Measurements from ENCODE around the gene PPP1R14C. TPM values are rescaled to one million over a fixed set of nuclear protein-coding genes. Genes with fewer than 3 reads are reported as not detected.

Gene PPP1R14C
- total RNA-seq, 1 experiment from 2014 or later, result not detected

GRCh38 chr6:150138638-150139037 lies 4.2 kb upstream of the PPP1R14C start:
- DNase-seq (ENCODE audit: low spot score), result no peak

DNA sequence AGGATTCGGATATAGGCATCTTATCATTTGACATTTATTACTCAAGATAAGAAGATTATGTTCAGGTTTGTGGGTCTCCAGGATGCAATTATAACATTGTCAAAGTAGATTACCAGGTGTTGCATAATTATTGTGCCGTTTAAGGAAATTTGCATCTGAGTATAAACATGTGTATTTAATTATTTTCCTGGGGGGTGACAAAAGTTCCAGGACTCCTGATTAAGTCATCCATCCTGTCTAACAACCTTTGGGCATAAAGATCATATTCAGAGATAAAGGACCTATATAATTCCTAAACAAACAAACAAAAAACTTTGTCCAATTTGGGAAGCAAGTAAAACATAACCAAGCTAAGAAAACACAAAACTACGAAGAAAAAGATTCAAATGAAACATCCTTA lies 3.3 kb upstream of the PPP1R14C start:
- no peak for DNase-seq (ENCODE audit: low spot score)

DNA sequence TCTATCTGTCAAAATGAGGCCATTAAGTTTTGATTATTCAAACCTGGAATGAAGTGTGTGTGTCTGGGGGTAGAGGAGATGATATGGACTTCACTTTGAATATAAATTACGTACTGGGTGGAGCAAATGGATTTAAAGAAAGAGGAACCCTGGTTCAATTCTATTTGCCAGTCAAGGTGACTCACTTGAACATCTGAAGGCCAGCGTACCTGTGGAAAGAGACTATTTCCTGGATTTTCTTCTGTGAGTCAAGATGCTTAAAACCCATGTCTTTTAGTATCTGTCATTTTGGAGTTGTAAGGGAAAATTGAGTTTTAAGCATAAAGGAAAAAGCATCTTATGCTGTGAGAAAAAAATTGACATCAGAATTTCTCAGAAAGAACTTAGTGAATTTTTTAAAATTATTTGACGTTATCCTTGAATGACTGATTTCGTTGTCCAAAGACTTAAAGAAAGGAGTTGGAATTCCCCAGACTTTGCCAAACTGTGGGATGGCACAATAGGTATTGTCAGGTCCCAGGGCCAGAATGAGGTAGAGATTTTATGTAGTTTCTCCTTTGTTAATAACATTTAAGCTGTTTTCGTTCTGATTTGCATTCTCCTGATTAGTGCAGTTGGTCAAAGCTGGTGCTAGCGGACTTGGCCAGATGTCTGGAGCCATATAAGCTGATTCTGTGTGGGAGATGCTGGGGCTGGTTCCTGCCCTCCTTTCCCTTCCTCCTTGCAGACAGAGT lies 2.4 kb upstream of the PPP1R14C start:
- no peak for DNase-seq (ENCODE audit: low spot score)

DNA sequence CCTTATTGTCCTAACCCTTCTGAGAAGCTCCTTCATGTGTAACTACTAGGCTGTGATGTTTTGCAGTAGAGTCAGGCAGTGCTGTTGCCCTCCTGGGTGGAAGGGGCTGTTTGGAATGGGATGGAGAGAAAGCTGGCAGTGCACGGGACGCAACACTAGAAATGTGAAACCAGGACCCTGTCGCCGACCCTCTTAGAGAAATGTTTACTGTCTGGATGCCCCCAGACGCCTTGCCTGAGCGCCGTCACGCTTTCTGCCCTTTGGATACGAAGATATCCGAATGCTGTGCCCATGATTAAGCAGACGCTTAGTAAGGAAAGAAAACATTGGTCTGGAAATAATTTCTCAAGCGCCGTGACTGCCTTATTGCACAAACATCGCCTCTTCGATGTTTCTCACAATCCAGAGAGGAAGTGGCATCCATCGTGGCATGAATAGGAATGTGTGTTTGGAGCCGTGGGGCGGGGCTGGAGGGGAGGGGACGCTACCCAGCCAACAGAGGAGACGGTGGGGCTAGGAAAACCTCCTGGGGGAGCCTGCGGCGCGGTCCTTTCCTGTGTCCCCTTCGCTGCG lies 661 bp upstream of the PPP1R14C start:
- DNase-seq (ENCODE audit: low spot score), result peak; percentile 16

- no peak for DNase-seq (ENCODE audit: low spot score)
Measured at GRCh38 chr6:150143516-150144293, 861 bp downstream of the PPP1R14C start.

- no peak for DNase-seq (ENCODE audit: low spot score)
Measured at GRCh38 chr6:150144294-150144868, 1.5 kb downstream of the PPP1R14C start.

GRCh38 chr6:150145427-150145826 lies 2.6 kb downstream of the PPP1R14C start:
- no peak for DNase-seq (ENCODE audit: low spot score)

- no peak for DNase-seq (ENCODE audit: low spot score)
Measured at GRCh38 chr6:150145830-150146229, 3.0 kb downstream of the PPP1R14C start.

DNA sequence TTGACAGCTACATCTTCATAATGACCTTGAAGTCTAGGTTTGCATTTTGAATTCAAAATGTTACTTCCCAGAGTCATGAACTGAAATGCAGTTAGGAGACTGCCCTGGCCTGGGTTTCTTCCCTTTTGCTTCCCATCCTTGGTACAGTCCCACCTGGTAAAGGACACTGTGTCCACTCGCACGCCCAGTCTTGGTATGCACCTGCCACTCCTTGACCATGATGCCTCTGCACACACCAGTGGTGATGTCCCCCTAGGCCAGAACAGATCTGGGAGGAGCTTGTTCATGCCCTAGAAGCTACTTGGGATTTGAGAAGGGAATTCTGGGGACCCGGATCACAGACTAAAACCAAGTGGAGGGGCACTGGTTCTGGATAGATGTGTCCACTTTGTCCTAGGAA lies 3.6 kb downstream of the PPP1R14C start:
- no peak for DNase-seq (ENCODE audit: low spot score)

- DNase-seq (ENCODE audit: low spot score), result no peak
Measured at GRCh38 chr6:150149146-150149545, 6.3 kb downstream of the PPP1R14C start.

DNA sequence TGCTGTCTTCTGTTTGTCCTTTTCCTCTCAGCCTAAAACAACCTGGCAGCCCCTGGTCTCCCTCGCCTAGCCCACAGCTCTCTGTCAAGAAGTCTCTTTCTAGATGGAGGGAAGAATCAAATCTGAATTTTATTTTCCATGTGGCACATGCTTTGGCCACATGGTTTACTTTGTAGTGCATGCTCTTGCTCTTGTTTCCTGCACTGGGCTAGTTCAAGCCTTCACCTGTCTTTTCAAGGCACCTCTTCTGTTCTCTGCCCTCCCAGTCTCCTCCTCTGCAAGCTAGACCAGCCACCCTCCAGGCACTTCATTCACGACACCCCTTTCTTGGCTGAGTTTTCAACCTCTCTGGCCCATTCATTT lies 7.6 kb downstream of the PPP1R14C start:
- no peak for DNase-seq (ENCODE audit: low spot score)

GRCh38 chr6:150150821-150151646 lies 8.2 kb downstream of the PPP1R14C start:
- no peak for DNase-seq (ENCODE audit: low spot score)

- no peak for DNase-seq (ENCODE audit: low spot score)
Measured at GRCh38 chr6:150152891-150153876, 10.3 kb downstream of the PPP1R14C start.

DNA sequence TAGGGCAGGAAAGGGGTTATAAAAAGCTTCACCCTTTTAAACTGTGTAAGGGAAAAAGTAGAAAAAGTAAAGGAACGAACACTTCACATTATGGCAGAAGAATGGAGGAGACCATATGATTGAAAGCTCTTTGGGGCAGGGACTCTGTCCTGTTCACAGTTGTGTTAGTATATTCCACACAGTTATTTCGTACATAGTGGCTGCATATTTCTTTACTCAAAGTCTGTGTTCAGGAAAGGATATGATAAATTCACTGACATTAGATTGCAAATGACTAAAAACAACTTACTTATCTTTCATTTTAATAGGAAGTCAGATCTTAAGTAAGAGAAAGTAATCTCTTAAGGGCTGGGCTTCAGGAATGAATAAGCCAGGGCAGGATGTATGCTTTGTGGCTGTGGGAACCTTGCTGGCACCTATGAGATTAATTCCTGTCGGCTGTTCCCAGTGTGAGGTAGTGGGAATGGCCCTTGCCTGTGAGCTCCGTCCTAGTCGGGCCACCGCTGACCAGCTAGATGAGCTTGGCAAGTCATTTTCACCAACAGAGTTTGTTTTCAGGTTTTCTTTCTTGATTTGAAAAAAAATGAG lies 11.2 kb downstream of the PPP1R14C start:
- no peak for DNase-seq (ENCODE audit: low spot score)

GRCh38 chr6:150156460-150156859 lies 13.6 kb downstream of the PPP1R14C start:
- DNase-seq (ENCODE audit: low spot score), result no peak

- no peak for DNase-seq (ENCODE audit: low spot score)
Measured at GRCh38 chr6:150157081-150157480, 14.2 kb downstream of the PPP1R14C start.

- no peak for DNase-seq (ENCODE audit: low spot score)
Measured at GRCh38 chr6:150159757-150160156, 16.9 kb downstream of the PPP1R14C start.

GRCh38 chr6:150163970-150164369 lies 21.1 kb downstream of the PPP1R14C start:
- no peak for DNase-seq (ENCODE audit: low spot score)

GRCh38 chr6:150165020-150165702 lies 22.3 kb downstream of the PPP1R14C start:
- no peak for DNase-seq (ENCODE audit: low spot score)

DNA sequence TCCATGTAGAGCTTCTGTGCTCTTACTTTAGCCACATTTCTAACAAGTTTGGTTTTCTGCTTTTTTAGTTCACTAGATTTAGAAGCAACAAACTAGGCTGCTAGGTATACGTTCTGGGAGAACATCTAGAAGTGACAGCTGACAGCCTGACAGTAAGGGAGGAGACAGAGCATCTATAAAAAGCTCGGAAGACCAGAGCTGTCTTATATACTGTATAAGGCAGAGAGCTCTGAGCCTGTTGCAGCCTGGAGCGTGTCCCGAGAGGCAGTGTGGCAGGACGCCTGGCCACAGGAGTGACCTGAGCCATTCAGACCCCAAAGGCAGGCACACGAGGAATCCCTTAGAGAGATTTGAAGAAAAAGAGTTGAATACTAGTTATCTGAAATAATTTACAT lies 24.6 kb downstream of the PPP1R14C start:
- DNase-seq (ENCODE audit: low spot score), result no peak

Measured in H4 (cell line).